Measurements from ENCODE around the gene TMOD2. TPM values are rescaled to one million over a fixed set of nuclear protein-coding genes. Genes with fewer than 3 reads are reported as not detected.

The TMOD2 gene
- total and polyA plus RNA-seq, 2 of the 8 experiments (the other 6 are each of a cell fraction or from before 2014, with no cell fraction given) = 0.80 to 6.5 TPM

- no peak for TF ChIP-seq CHD7 (IDR thresholded peaks at IDR 0.05; ENCODE audit: insufficient replicate concordance, low read length)
- TF ChIP-seq CHD2 (IDR thresholded peaks at IDR 0.05; ENCODE audit: low read length) = no peak
- TF ChIP-seq NANOG (IDR thresholded peaks at IDR 0.05; ENCODE audit: insufficient read depth, low read depth, low read length, poor library complexity, severe bottlenecking) = no peak
- no peak for TF ChIP-seq NRF1 (IDR thresholded peaks at IDR 0.05; ENCODE audit: low read depth, low read length)
- no peak for TF ChIP-seq BCL11A (IDR thresholded peaks at IDR 0.05; ENCODE audit: low read depth in 2 of 2, low read length in 2 of 2)
- TF ChIP-seq TEAD4 (IDR thresholded peaks at IDR 0.05; ENCODE audit: low read depth, low read length) = no peak
- TF ChIP-seq CEBPB (IDR thresholded peaks at IDR 0.05; ENCODE audit: low read depth, low read length) = no peak
- no peak for TF ChIP-seq RNF2 (IDR thresholded peaks at IDR 0.05; ENCODE audit: borderline replicate concordance, low read depth, low read length, missing control alignments, poor library complexity, severe bottlenecking)
- TF ChIP-seq GABPA (IDR thresholded peaks at IDR 0.05; ENCODE audit: borderline replicate concordance, insufficient read depth, low read length) = no peak
- TF ChIP-seq E2F6 (IDR thresholded peaks at IDR 0.05) = no peak
- no peak for TF ChIP-seq RXRA (IDR thresholded peaks at IDR 0.05; ENCODE audit: insufficient read depth, low read depth, low read length)
Measured at GRCh38 chr15:51802593-51802992, 51.2 kb downstream of the TMOD2 start (continued).

Data from H1 (cell line).